Panc1 (cell line): ENCODE data around the gene ORMDL1. TPM values are rescaled to one million over a fixed set of nuclear protein-coding genes. Genes with fewer than 3 reads are reported as not detected.

Experiments used
- ATAC-seq: fragments of 200-7000 bp; cut with Tn5 transposase; 2 replicates; pipeline ENCODE4 v1.9.1; 2020; ENCODE audit warnings: mild to moderate bottlenecking, moderate library complexity
- BruUV-seq: library from RNA; stranded (reverse); fragments of 400-500 nt; replicated peaks from 2 replicates; lab custom pipeline; 2021; lab: Mats Ljungman, UMichigan
- CTCF ChIA-PET: fragments of 300-600 bp; sonication (Branson Sonifier 250); formaldehyde crosslinking; loops from one replicate; lab custom pipeline; 2022; ENCODE audit warnings: antibody characterized with exemption; lab: Charles Lee
- POLR2A ChIA-PET: fragments of 300-600 bp; sonication (Branson Sonifier 250); formaldehyde crosslinking; loops from one replicate; lab custom pipeline; 2022; ENCODE audit warnings: antibody characterized with exemption; lab: Charles Lee
- DNase-seq: peaks from one replicate; pipeline ENCODE4 v3.0.0-alpha.2; 2010; ENCODE audit warnings: low read depth, low spot score
- H3K27ac ChIP-seq: 2 replicates; pipeline ENCODE4 v1.5.1; 2011; ENCODE audit warnings: mild to moderate bottlenecking, low read length, inconsistent platforms
- H3K27me3 ChIP-seq: fragments of 200-500 bp; sonication (Bioruptor generic); 2 replicates; pipeline ENCODE4 v1.6.0; 2014; ENCODE audit warnings: low read length, inconsistent platforms; ENCODE audit not compliant: control insufficient read depth, insufficient read depth
- H3K36me3 ChIP-seq: fragments of 200-500 bp; sonication (Bioruptor generic); 2 replicates; pipeline ENCODE4 v1.5.1; 2014; ENCODE audit warnings: inconsistent platforms, mild to moderate bottlenecking, low read length, moderate library complexity; ENCODE audit not compliant: control insufficient read depth, insufficient read depth
- H3K4me1 ChIP-seq: 2 replicates; pipeline ENCODE4 v1.5.1; 2011; ENCODE audit warnings: inconsistent platforms, mild to moderate bottlenecking, low read length, moderate library complexity; ENCODE audit not compliant: control insufficient read depth, insufficient read depth
- H3K4me3 ChIP-seq, 2 experiments: 2 replicates each; pipeline ENCODE4 v1.5.1; 2011 to 2012; ENCODE audit warnings: low read depth in 2 of 2, low read length in 2 of 2, mild to moderate bottlenecking in 2 of 2, inconsistent platforms in 1 of 2, moderate library complexity in 1 of 2
- H3K9me3 ChIP-seq: fragments of 200-500 bp; sonication (Bioruptor generic); 2 replicates; pipeline ENCODE4 v1.5.1; 2014; ENCODE audit warnings: low read depth, mild to moderate bottlenecking, inconsistent platforms, low read length, moderate library complexity; ENCODE audit not compliant: control insufficient read depth, insufficient read depth
- POLR2AphosphoS5 ChIP-seq: IDR thresholded peaks from 2 replicates; pipeline ENCODE4 v1.6.1; 2012; ENCODE audit warnings: mild to moderate bottlenecking, low read depth, low read length, moderate library complexity
- SIN3A ChIP-seq: IDR thresholded peaks from 2 replicates; pipeline ENCODE4 v1.6.1; 2012; ENCODE audit warnings: low read depth, mild to moderate bottlenecking, low read length, moderate library complexity, borderline replicate concordance; ENCODE audit not compliant: insufficient read depth
- TCF7L2 ChIP-seq: IDR thresholded peaks from 2 replicates; pipeline ENCODE4 v1.6.1; 2011; ENCODE audit warnings: mild to moderate bottlenecking, low read depth, low read length, inconsistent platforms
- in situ Hi-C: cut with HindIII; loops from 2 replicates; pipeline ENCODE4 v1.10.0; 2016; ENCODE audit warnings: low sequenced_read_pairs, low pct_unique_long_range_greater_than_20kb
- intact Hi-C: fragments of 100-400 bp; cut with micrococcal nuclease; formaldehyde crosslinking; loops from one replicate; pipeline ENCODE4 v1.10.0; 2022; ENCODE audit not compliant: unreplicated experiment
- total RNA-seq: library from RNA; stranded (reverse); gene quantifications from one replicate; pipeline ENCODE4 v1.2.1, GENCODE V29; 2021; ENCODE audit not compliant: unreplicated experiment
- TF ChIP-seq, protein P1 (sequence below): fragments of 450-650 bp; IDR thresholded peaks from 2 replicates; pipeline ENCODE4 v1.5.1; 2017; ENCODE audit warnings: mild to moderate bottlenecking
- TF ChIP-seq, protein P2 (sequence below), 2 experiments: IDR thresholded peaks; 2 replicates each; pipeline ENCODE4 v1.6.1; 2011 to 2012; ENCODE audit warnings: low read depth in 2 of 2, control low read depth in 1 of 2, low read length in 1 of 2, mild to moderate bottlenecking in 1 of 2, moderate library complexity in 1 of 2; ENCODE audit not compliant: insufficient read depth in 1 of 2

ORMDL1 gene
- total RNA-seq, 1 experiment from 2014 or later: 42.4 TPM

DNA sequence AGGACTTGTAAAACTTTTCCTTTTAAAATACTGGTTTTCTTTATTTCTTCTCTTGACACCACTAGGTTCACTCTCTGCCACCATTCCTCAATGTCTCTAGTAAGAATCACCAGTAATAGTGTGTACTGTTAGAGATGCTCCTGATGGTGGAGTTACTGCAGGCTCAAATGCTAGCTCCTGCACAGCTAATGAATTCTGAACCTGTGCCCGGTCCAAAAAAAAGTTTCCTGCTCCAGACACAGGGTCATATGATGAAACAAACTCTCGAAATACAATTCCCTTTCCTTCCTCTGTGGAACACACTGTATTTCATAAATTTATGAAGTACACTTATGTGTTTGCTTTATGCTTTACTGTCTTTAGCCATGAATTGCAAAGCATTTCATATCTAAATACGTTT lies 19.3 kb upstream of the ORMDL1 start:
- TF ChIP-seq TCF7L2: no peak
- TF ChIP-seq, protein P1, sequence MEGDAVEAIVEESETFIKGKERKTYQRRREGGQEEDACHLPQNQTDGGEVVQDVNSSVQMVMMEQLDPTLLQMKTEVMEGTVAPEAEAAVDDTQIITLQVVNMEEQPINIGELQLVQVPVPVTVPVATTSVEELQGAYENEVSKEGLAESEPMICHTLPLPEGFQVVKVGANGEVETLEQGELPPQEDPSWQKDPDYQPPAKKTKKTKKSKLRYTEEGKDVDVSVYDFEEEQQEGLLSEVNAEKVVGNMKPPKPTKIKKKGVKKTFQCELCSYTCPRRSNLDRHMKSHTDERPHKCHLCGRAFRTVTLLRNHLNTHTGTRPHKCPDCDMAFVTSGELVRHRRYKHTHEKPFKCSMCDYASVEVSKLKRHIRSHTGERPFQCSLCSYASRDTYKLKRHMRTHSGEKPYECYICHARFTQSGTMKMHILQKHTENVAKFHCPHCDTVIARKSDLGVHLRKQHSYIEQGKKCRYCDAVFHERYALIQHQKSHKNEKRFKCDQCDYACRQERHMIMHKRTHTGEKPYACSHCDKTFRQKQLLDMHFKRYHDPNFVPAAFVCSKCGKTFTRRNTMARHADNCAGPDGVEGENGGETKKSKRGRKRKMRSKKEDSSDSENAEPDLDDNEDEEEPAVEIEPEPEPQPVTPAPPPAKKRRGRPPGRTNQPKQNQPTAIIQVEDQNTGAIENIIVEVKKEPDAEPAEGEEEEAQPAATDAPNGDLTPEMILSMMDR: no peak
- no peak for TF ChIP-seq SIN3A
- no peak for TF ChIP-seq POLR2AphosphoS5
- TF ChIP-seq, protein P2, sequence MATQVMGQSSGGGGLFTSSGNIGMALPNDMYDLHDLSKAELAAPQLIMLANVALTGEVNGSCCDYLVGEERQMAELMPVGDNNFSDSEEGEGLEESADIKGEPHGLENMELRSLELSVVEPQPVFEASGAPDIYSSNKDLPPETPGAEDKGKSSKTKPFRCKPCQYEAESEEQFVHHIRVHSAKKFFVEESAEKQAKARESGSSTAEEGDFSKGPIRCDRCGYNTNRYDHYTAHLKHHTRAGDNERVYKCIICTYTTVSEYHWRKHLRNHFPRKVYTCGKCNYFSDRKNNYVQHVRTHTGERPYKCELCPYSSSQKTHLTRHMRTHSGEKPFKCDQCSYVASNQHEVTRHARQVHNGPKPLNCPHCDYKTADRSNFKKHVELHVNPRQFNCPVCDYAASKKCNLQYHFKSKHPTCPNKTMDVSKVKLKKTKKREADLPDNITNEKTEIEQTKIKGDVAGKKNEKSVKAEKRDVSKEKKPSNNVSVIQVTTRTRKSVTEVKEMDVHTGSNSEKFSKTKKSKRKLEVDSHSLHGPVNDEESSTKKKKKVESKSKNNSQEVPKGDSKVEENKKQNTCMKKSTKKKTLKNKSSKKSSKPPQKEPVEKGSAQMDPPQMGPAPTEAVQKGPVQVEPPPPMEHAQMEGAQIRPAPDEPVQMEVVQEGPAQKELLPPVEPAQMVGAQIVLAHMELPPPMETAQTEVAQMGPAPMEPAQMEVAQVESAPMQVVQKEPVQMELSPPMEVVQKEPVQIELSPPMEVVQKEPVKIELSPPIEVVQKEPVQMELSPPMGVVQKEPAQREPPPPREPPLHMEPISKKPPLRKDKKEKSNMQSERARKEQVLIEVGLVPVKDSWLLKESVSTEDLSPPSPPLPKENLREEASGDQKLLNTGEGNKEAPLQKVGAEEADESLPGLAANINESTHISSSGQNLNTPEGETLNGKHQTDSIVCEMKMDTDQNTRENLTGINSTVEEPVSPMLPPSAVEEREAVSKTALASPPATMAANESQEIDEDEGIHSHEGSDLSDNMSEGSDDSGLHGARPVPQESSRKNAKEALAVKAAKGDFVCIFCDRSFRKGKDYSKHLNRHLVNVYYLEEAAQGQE (IDR thresholded peaks at IDR 0.05; ENCODE audit: insufficient read depth in 1 of 2, low read depth in 2 of 2, low read length in 1 of 2): no peak
- CTCF ChIA-PET: no interaction called here
- Histone ChIP-seq H3K4me1 (peaks cover 2% of the 10 kb centered on the region; the same call in 1 of the 2 replicates), H3K36me3 (peaks cover 23% of the 10 kb centered on the region; the same call in 1 of the 2 replicates), H3K9me3 (no peaks in the 10 kb centered on the region), H3K27me3 (no peaks in the 10 kb centered on the region), H3K27ac (no peak overlapping the region), H3K4me3 (no peak overlapping the region)
- DNase-seq (no peak), ATAC-seq (no peak)
- intact Hi-C loops (no loop called here), in situ Hi-C loops (no loop called here)
- POLR2A ChIA-PET: no interaction called here
- no TSS peak for BruUV-seq

DNA sequence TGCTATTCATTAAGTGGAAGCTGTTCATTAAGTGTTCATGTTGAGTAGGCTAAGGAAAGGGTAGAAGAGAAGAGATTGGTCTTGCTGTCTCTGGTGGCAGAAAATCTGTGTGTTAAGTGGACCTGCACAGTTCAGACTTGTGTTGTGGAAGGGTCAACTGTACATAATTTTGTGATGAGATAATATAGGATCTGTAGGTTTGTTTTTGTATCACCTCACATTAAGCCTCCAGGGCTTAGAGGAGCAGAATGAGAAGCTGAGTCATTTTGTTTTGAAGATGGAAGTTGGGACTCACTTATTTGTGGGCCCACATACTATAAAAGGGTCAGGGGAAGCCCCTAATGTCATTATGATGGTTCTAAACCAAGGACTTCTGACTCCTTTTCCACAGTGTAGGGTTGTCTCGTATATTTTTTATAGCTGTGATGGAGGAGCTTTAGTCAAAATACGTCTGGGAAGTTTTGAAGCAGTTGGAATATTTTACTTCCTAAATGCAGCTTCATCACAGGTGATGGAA lies 18.3 kb upstream of the ORMDL1 start:
- POLR2A ChIA-PET: no interaction called here

More for the DNA sequence above, 18.3 kb upstream of the ORMDL1 start:
- no peak for DNase-seq
- intact Hi-C loops: no loop called here
- no peaks in the 10 kb centered on the region for H3K9me3 ChIP-seq
- no peak overlapping the region for H3K27ac ChIP-seq
- TF ChIP-seq POLR2AphosphoS5: no peak
- TF ChIP-seq, protein P2 (IDR thresholded peaks at IDR 0.05; ENCODE audit: insufficient read depth in 1 of 2, low read depth in 2 of 2, low read length in 1 of 2): no peak
- H3K27me3 ChIP-seq: no peaks in the 10 kb centered on the region
- no peak for ATAC-seq
- in situ Hi-C loops: no loop called here
- H3K4me1 ChIP-seq: peaks cover 4% of the 10 kb centered on the region; the same call in 1 of the 2 replicates
- CTCF ChIA-PET: interaction anchor here (0.6 kb wide), 1 partner anchor 74 kb away, joined by 4 read pairs; no protein-coding TSS in a partner anchor
- peaks cover 20% of the 10 kb centered on the region; the same call in 1 of the 2 replicates for H3K36me3 ChIP-seq
- H3K4me3 ChIP-seq: no peak overlapping the region
- BruUV-seq: no TSS peak
